Kidney epithelial cell (primary cell): ENCODE results near the gene ALOX5AP. TPM values are rescaled to one million over a fixed set of nuclear protein-coding genes. Genes with fewer than 3 reads are reported as not detected.

Source experiments
- DNase-seq: peaks from one replicate; pipeline ENCODE4 v3.0.0-alpha.2; 2010; ENCODE audit warnings: low read depth
- H3K27me3 ChIP-seq: 2 replicates; pipeline ENCODE4 v1.6.0; 2011; ENCODE audit warnings: low read length; ENCODE audit not compliant: control insufficient read depth, insufficient read depth
- H3K36me3 ChIP-seq: 2 replicates; pipeline ENCODE4 v1.5.1; 2011; ENCODE audit warnings: low read length; ENCODE audit not compliant: control insufficient read depth, insufficient read depth
- H3K4me3 ChIP-seq: 2 replicates; pipeline ENCODE4 v1.5.1; 2011; ENCODE audit warnings: low read depth, mild to moderate bottlenecking, control low read depth, low read length
- total RNA-seq: library from RNA; depleted of rRNA; stranded (reverse); fragments of >200 nt; gene quantifications from 2 replicates; pipeline ENCODE4 v1.2.3, GENCODE V29; 2015
- TF ChIP-seq, protein P1 (sequence below): IDR thresholded peaks from 2 replicates; pipeline ENCODE4 v1.5.1; 2011; ENCODE audit warnings: mild to moderate bottlenecking, moderate library complexity, low read length, control low read depth, inconsistent platforms; ENCODE audit not compliant: insufficient read depth, poor library complexity, severe bottlenecking

ALOX5AP gene
- total RNA-seq, 1 donor from 2014 or later: 96.0 TPM

DNA sequence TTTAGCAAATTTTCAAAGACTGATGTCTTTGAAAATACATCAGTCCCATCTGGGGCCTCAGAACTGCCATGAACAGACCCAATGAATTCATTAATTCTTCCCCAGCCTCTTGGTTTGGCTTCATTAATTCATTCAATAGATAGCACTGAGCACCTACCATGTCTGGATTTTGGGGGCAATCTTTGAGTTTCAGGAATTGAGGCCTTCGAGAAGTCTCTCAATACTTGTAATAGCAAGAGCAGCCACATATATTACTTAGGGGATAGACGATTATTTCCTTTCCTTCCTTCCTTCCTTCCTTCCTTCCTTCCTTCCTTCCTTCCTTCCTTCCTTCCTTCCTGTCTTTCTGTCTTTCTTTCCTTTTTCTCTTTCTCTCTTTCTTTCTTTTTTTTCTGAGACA lies 64.8 kb downstream of the ALOX5AP start:
- H3K36me3 ChIP-seq: no peaks in the 10 kb centered on the region
- TF ChIP-seq, protein P1, sequence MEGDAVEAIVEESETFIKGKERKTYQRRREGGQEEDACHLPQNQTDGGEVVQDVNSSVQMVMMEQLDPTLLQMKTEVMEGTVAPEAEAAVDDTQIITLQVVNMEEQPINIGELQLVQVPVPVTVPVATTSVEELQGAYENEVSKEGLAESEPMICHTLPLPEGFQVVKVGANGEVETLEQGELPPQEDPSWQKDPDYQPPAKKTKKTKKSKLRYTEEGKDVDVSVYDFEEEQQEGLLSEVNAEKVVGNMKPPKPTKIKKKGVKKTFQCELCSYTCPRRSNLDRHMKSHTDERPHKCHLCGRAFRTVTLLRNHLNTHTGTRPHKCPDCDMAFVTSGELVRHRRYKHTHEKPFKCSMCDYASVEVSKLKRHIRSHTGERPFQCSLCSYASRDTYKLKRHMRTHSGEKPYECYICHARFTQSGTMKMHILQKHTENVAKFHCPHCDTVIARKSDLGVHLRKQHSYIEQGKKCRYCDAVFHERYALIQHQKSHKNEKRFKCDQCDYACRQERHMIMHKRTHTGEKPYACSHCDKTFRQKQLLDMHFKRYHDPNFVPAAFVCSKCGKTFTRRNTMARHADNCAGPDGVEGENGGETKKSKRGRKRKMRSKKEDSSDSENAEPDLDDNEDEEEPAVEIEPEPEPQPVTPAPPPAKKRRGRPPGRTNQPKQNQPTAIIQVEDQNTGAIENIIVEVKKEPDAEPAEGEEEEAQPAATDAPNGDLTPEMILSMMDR: no peak
- no peaks in the 10 kb centered on the region for H3K27me3 ChIP-seq
- DNase-seq: no peak
- no peak overlapping the region for H3K4me3 ChIP-seq

DNA sequence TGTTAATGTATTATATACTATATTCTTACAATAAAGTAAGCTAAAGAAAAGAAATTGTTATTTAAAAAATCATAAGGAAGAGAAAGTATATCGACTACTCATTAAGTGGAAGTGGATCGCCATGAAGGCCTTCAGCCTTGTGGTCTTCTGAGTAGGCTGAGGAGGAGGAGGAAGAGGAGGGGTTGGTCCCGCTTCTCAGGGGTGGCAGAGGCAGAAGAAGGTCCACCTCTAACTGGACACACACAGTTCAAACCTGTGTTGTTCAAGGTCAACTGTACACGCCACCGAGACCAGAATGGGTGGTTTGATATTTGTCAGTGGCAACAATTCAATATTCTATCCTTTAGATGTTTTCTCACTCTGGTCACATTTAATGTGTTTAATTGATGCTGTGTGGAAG lies 67.2 kb downstream of the ALOX5AP start:
- TF ChIP-seq, protein P1: no peak
- H3K27me3 ChIP-seq: no peaks in the 10 kb centered on the region
- no peaks in the 10 kb centered on the region for H3K36me3 ChIP-seq
- DNase-seq: no peak
- H3K4me3 ChIP-seq: no peak overlapping the region

DNA sequence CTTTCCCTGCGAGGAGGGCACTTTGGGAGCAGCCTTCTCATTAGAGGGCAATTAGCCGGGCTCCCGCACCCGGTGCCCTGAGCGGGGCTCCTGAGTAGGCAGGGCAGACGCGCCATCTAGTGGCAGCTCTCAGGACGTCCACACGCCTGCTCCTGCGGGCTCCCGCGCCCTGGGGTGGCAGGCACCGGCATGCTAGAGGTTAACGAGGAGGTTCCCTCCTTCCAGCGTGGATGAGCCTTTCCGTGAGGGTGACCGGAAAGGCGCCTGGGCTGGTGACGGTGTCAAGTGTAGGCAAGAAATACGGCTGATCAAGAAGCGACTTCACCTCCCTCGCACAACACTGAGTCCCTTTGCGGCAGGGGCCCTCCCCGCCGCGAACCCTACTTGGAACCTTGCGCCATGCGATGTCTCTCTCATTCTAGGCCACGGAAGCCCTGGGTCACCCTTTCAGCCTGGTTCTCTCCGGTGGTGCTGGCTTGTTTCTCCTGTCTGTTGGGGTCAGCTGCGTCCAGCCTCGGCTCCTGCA lies 67.7 kb downstream of the ALOX5AP start:
- H3K4me3 ChIP-seq: peak overlapping the region; percentile 33
- no peaks in the 10 kb centered on the region for H3K36me3 ChIP-seq
- TF ChIP-seq, protein P1: peak; percentile 93
- H3K27me3 ChIP-seq: no peaks in the 10 kb centered on the region
- no peak for DNase-seq

DNA sequence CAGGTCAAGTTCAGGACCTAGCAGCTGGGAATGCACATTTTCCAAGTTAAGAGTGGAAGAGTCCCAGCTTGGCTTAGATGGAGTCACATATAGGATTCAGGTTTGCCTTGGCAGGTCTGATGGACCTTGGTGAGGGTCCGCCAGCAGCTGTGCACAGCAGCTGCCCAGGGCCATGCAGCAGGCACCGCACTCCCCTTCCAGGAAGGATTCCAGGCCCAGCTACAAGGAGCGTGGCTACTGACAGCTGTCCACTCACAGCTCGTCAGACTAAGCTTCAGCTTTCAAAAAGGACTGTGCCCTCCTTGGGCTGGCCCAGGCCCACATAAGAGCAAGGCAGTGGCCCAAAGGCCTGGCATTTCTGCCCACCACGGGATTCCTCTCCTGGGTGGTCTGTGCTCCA lies 68.4 kb downstream of the ALOX5AP start:
- H3K36me3 ChIP-seq: no peaks in the 10 kb centered on the region
- no peak for DNase-seq
- H3K4me3 ChIP-seq: no peak overlapping the region
- TF ChIP-seq, protein P1: no peak
- no peaks in the 10 kb centered on the region for H3K27me3 ChIP-seq

DNA sequence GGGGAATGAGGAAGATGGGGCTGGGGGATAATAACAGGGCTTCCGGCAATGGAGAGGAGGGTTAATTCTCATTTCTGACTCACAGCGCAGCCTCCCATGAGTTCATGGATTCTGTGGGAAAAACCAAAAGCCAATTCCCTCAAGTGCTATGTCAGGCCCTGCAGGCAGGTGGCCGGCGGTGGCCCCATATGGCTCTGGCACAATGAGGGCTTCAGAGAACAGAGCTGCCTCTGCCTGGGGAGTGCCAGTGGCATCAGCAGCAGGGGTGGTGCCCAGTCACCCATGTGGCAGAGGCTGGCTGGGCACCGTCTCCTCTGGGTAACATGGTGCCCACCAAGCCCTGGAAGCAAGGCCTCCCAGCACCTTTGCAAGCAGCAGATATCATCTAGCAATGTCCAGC lies 69.1 kb downstream of the ALOX5AP start:
- no peaks in the 10 kb centered on the region for H3K36me3 ChIP-seq
- DNase-seq: no peak
- no peaks in the 10 kb centered on the region for H3K27me3 ChIP-seq
- TF ChIP-seq, protein P1: peak; percentile 5
- H3K4me3 ChIP-seq: no peak overlapping the region

DNA sequence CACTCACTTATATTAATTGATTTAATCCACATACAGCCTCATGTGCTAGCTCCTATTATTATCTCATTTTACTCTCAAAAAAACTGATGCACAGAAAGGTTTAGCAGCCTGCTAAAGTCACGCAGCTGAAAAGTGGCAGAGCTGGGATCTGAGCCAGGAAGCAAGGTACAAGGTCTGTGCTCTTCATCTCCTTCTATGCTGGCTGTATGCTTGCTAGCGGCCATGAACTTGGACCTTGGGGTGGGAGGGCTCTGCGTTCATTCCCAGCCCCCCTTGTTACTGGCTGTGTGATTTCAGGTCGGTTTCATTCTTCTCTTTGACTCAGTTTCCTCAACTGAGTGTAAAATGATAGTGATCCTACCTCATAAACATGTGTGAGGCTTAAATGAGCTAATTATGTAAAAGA lies 69.8 kb downstream of the ALOX5AP start:
- no peak for DNase-seq
- Histone ChIP-seq H3K36me3 (no peaks in the 10 kb centered on the region), H3K27me3 (no peaks in the 10 kb centered on the region), H3K4me3 (no peak overlapping the region)
- TF ChIP-seq, protein P1: no peak
